GM18517 (cell line): ENCODE results near the gene TAF5L.
"Not testable (repeated sequence)": the region's sequence is repeated elsewhere in the genome, so short reads cannot be mapped to it uniquely, and the experiment has no call there.

Source experiments
- ATAC-seq: cut with Tn5 transposase; IDR thresholded peaks from one replicate; pipeline ENCODE4 v1.9.1; 2021; ENCODE audit warnings: mild to moderate bottlenecking, moderate library complexity; ENCODE audit not compliant: unreplicated experiment

The TAF5L gene

DNA sequence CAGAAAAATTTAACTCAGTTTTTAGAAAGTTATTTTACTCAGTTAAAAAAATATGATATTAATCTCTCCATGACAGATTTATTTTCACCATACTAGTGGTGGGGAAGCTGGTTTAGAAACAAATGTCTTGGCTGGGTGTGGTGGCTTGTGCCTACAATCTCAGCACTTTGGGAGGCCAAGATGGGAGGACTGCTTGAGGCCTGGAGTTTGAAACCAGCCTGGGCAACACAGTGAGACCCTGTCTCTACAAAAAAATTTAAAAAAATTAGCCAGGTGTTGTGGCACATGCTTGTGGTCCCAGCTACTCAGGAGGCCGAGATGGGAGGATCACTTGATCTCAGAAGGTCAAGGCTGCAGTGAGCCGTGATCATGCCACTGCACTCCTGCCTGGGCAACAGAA, 17.3 kb downstream of the TAF5L start:
- no peak for ATAC-seq

DNA sequence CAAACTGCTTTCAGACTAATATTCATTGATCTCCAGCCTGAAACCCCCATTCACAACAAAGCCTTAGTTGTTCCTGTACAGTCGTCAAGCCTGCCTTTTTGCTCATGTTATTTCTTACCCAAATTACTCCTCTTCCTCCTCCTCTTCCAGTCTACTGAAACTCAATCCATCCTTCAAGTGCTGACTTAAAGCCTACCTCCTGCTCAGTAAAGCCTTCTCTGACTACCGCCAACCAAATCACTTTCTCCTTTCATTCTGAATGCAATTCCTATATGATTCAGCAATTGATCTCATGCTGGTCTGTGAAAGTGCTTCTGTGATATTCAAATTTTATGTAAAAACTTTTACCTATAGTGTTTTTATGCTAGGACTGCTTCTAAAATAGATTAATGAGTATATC, 18.6 kb downstream of the TAF5L start:
- ATAC-seq: no peak

- no peak for ATAC-seq
Measured at GRCh38 chr1:229603371-229604005, 22.4 kb downstream of the TAF5L start.

- no peak for ATAC-seq
Measured at GRCh38 chr1:229600229-229600628, 25.7 kb downstream of the TAF5L start.

DNA sequence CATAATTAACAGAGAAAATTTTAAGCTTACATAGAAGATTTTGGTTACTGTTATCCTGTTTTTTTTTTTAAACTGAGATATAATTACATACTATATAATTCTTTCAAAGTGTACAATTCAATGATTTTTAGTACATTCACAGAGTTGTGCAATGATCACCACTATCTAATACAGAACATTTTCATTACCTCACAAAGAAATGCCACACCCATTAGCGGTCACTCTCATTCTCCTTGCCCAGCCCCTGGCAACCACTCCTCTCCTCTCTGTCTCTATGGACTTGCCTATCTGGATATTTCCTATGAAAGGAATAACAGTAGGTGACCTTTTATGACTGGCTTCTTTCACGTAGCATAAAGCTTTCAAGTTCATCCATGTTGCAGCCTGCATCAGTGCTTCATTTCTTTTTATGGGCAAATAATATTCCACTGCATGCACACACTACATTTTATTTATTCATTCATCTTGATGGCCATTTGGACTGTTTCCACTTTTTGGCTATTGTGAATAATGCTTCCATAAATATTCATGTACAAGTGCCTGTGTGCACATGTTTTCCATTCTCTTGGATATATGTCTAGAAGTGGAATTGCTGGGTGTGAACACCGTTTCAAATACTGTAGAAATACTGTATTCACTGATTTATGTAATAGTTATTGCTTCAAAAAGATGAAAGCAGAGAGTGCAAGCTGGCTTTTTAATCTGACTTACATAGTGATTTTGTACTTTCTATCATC, 26.5 kb downstream of the TAF5L start:
- ATAC-seq: no peak

DNA sequence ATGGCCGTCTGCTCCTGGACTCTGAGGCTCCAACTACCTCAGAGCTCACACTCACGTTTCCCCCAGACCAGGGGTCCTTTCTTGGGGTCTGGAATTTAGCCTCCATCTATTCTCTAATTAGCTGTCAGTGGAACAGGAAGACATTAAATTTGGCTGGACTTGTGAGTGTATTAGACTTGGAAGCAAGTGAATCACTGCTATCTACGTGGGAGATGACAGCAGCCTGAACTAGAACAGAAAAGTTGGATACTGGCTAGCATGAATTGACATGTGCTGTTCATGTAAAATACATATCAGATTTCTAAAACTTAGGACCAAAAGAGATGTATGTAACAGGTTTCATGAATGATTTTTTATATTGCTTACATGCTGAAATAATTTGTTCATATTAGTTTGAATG, 28.0 kb downstream of the TAF5L start:
- no peak for ATAC-seq

DNA sequence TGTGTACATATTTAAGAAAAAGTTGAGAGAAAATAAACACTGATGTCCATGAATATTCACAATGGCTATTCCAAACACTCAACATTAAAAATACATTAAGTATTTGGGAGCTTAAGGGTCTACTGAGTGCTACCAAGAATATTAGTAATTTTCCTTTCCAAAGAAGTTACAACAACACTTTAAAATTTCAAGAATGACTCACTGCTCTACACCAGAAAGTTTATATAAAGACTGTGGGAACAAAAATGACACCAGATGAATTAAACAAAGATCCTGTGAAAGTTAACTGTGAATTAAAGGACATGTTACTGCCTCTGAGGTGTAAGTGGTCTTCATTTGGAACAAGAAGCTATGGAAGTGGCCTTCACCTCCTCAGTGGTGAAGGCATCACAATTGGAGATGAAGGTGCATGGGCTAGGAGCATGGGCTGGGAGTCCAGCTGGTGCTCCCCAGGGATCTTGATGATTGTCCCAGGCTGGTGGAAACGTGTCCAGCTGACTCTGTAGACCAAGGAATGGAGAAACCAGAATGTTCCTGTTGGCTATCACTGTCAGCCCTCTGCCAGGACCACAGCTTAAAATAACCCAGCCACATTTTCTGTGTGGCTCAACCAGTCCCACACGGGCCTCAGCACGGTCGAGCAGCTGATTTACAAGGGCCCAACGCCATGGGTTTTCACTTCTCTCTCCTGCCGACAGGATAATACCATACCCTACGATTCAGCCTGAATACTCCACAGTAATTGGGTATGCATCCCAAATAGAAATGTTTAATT, 28.8 kb downstream of the TAF5L start:
- ATAC-seq: no peak

GRCh38 chr1:229595876-229596275, 30.0 kb downstream of the TAF5L start:
- not testable (repeated sequence) for ATAC-seq

- no peak for ATAC-seq
Measured at GRCh38 chr1:229594227-229595008, 31.5 kb downstream of the TAF5L start.

GRCh38 chr1:229593800-229594199, 32.1 kb downstream of the TAF5L start:
- ATAC-seq: no peak

DNA sequence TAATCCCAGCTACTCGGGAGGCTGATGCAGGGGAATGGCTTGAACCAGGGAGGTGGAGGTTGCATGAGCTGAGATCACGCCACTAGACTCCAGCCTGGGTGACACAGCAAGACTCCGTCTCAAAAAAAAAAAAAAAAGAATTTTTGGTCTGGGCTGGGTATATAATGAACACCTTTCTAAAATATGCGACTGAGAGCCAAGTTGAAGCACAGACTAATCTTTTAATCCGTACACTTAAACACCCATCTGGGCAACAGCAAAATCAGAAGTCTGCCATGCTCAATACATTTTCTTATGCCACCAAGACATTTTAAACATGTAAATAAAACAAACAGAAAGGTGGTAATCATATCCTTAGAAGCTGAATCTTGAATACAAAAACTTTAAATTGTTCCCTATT, 35.8 kb downstream of the TAF5L start:
- no peak for ATAC-seq

DNA sequence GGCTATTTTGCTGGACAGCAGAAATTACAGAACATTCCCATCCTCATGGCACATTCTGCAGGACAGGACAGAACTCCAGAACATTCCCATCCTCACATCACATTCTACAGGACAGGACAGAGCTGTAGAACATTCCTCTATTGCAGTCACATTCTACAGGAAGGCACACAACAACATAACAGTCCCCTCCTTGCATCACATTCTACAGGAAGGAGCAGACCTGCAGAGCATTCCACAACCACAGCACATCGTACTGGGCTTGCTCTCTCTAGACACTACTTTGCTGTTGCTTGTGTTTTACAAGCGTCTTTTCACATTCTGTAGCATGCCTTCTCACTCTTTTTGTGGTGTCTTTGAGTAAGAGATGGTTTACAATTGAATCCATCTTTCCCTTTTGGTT, 40.6 kb downstream of the TAF5L start:
- no peak for ATAC-seq

- ATAC-seq: no peak
Measured at GRCh38 chr1:229582715-229583114, 43.2 kb downstream of the TAF5L start.

DNA sequence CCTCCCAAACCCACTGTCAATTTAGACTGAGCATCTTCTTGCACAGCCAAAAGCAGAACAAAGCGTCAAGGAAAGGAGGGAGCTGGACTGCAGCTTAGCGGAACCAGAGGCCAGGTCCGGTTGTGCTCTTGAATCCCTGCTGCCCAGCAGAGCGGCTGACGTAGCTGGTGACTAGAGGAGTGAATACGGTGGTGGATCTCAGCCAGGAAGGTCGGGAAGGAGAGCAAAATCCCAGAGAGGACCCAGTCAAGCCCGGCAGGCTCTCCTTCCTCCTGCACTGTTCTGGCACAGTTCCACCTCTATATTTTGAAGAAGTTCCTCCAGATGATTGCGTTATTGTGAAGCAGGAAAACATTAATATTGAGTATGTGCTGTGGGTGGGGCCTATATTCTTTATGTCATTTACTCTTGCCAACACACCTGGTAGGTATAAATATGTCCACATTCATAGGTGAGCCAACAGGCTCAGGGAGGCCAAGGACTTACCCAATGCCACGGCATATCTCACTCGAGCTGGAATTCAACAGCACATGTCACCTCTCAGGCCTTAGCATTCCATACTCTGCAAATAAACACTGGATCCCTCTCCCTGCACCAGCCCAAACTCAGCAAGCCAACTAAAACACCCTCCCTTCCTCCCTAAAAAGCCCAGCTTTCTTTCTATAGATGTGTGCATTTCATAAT, 43.8 kb downstream of the TAF5L start:
- no peak for ATAC-seq

GRCh38 chr1:229581485-229581884, 44.4 kb downstream of the TAF5L start:
- no peak for ATAC-seq

DNA sequence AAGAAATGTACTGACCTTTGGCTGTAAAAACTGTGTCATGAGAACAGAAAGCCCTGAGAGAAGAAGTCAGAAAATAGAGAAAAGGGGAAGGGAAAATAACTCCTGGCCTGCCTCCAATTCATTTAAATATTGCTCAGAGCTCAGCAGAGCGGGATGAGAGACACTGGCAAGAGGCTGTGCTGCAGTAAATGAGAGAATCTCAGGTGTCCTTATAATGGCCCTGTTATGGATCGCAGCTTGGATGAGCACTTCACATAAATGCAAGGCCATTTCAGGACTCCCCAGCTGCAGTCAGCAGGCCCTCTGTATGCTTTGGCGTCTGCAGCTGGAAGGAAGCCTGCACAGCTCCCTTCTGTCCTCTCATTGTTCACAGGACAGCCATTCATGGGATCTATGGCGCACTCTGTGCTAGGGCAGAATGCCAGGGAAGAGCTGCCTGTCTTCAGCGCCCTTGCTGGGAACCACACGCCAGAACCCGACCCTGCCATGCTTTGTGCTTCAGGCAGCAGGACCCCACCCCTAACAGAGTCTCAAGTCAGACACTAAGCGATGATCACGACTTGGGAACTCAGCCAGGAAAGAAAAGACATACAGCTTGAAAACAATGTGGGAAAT, 46.8 kb downstream of the TAF5L start:
- peak; percentile 69 for ATAC-seq

DNA sequence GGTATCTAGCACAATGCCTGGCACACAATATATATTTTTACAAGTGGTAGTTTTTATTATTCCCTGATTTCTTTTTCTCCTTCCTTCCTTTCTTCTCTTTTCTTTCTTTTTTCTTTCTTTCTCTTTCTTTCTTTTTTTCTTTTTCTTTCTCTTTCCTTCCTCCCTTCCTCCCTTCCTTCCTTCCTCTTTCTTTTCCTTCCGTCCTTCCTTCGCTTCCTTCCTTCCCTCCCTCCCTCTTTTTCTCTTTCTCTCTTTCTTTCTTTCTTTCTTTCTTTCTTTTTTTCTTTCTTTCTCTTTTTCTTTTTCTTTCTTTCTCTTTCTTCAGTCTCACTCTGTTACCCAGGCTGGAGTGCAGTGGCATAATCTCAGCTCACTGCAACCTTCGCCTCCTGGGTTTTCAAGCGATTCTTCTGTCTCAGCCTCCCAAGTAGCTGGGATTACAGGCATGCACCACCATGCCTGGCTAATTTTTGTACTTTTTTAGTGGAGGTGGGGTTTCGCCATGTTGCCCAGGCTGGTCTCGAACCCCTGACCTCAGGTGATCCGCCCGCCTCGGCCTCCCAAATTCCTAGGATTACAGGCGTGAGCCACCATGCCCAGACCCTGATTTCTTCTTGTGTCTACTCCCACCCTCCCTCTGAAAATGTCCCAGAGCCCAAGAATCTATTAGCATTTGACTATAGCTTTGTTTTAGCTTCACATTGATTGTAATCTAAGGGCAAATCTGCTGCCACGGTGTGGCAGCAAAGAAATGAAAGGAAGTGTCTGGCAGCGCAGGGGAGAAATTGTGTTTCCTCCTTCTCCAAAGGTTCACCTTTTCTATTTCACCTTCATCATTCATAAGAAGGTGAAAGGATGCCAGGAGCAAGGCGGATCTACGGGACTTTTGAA, 47.5 kb downstream of the TAF5L start:
- ATAC-seq: no peak

- no peak for ATAC-seq
Measured at GRCh38 chr1:229574679-229575442, 51.1 kb downstream of the TAF5L start.
